ENCODE results near the gene HELZ2. TPM values are rescaled to one million over a fixed set of nuclear protein-coding genes. Genes with fewer than 3 reads are reported as not detected.
A peak's percentile ranks its signal among the peaks of the same experiment; 100 is the strongest.

HELZ2 gene
- total and polyA plus RNA-seq, 2 of the 4 experiments (the other 2 are of a cell fraction), result 4.7 to 10.6 TPM

DNA sequence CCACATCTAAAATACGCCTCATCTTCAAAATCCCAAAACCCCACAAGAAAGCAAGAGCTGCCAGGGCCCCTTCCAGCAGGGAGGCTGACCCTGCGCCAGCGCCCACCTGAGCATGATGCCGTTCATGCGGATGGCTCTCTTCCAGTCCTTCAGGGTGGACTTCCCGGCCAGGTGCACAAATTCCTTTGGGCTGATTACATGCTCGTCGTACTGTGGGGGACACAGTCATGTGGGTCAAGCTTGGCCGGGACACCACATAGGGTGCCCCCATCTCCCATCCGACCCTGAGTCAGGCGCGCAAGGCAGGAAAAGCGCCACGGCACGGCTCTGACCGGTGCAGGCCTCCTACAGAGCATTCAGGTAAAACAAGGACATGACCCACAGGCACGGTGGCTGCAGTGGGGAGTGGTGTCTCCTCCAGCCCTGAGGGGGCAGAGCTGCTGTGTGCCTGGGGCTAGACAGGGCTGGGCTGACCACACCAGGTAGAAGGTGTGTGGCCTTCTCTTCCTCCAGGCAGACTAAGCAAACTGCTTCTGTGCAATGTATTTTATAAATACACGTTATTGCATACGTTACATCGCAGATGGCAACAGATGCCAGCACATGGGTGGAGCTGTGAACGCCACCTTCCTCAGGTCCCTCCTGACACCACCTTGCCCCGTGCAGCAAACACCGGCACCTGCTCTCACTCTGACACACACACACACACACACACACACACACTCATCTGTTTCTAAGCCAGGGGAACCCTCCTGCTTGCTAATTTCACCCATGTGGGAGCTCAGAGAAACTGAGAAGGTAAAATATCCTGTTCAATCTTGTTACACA lies 23.8 kb upstream of the HELZ2 start:
- TF ChIP-seq MXI1 (IDR thresholded peaks at IDR 0.05; ENCODE audit: borderline replicate concordance, low read depth, low read length) (no peak), CHD1 (IDR thresholded peaks at IDR 0.05; ENCODE audit: low read depth, low read length) (no peak), POLR2A (IDR thresholded peaks at IDR 0.05; ENCODE audit: low read depth, low read length) (no peak), SMC3 (IDR thresholded peaks at IDR 0.05; ENCODE audit: low read depth, low read length) (no peak), RCOR1 (IDR thresholded peaks at IDR 0.05; ENCODE audit: insufficient replicate concordance, low read length) (no peak), BHLHE40 (IDR thresholded peaks at IDR 0.05; ENCODE audit: low read depth, low read length) (no peak), USF2 (IDR thresholded peaks at IDR 0.05; ENCODE audit: low read depth, low read length) (no peak), CEBPB (IDR thresholded peaks at IDR 0.05; ENCODE audit: low read depth, low read length) (no peak), MAFK (IDR thresholded peaks at IDR 0.05; ENCODE audit: low read depth, low read length) (no peak), CTCF (conservative IDR thresholded peaks at IDR 0.05; ENCODE audit: low read depth, low read length) (no peak), NFE2L2 (IDR thresholded peaks at IDR 0.05; ENCODE audit: low read depth, low read length) (no peak), RAD21 (IDR thresholded peaks at IDR 0.05; ENCODE audit: low read length) (no peak), FOS (IDR thresholded peaks at IDR 0.05; ENCODE audit: low read depth, low read length) (no peak), ELK1 (IDR thresholded peaks at IDR 0.05; ENCODE audit: borderline replicate concordance, low read depth, low read length) (no peak), RFX5 (IDR thresholded peaks at IDR 0.05; ENCODE audit: low read depth, low read length) (no peak)
- H2AK5ac ChIP-seq (ENCODE audit: low read depth, low read length), result no peak overlapping the region
- H2BK120ac ChIP-seq (ENCODE audit: low read depth, low read length), result no peak overlapping the region
- H3K56ac ChIP-seq (ENCODE audit: extremely low read depth, insufficient read depth, low read length), result no peak overlapping the region
- intact Hi-C loops (cut with micrococcal nuclease), result no loop called here
- no peak overlapping the region for H4K91ac ChIP-seq (ENCODE audit: insufficient read depth, low read depth, low read length)
- no peak overlapping the region for H3K14ac ChIP-seq (replicated peaks; ENCODE audit: low read depth, low read length)
- no peak overlapping the region for H3K23ac ChIP-seq (ENCODE audit: low read depth, low read length)
- H4K20me1 ChIP-seq (ENCODE audit: insufficient read depth, low read length), result peaks cover 2% of the 10 kb centered on the region; the same call in 1 of the 2 replicates
- no peaks in the 10 kb centered on the region for H3K9me3 ChIP-seq (ENCODE audit: control insufficient read depth, insufficient read depth, low read length)
- peaks cover 7% of the 10 kb centered on the region for H3K4me1 ChIP-seq (ENCODE audit: control insufficient read depth, insufficient read depth, low read length)
- CTCF ChIA-PET, result interaction anchor here (0.7 kb wide), 1 partner anchor 674 kb away, joined by 4 read pairs; no protein-coding TSS in a partner anchor
- no peak overlapping the region for H2BK5ac ChIP-seq (ENCODE audit: low read depth, low read length, poor library complexity, severe bottlenecking)
- peaks cover 44% of the 10 kb centered on the region for H3K36me3 ChIP-seq (ENCODE audit: control insufficient read depth, insufficient read depth, low read length)
- H4K5ac ChIP-seq (ENCODE audit: low read depth, low read length), result no peak overlapping the region
- no peak overlapping the region for H3K27ac ChIP-seq (ENCODE audit: insufficient read depth, low read length)
- BruUV-seq (replicated peaks), result no TSS peak
- H2BK15ac ChIP-seq (ENCODE audit: low read depth, low read length), result no peak overlapping the region
- H2BK20ac ChIP-seq (ENCODE audit: low read depth, low read length), result no peak overlapping the region
- WGBS, 2 experiments (ENCODE audit: extremely low coverage in 2 of 2, insufficient read length in 1 of 2), result 87% methylated on average over 7 of the region's 23 CpGs; no CpG with 5 or more reads in 1 of the 2 experiments
- no peak overlapping the region for H3K9ac ChIP-seq (ENCODE audit: low read depth, low read length)
- H2AFZ ChIP-seq (replicated peaks; ENCODE audit: low read length, poor library complexity), result no peak overlapping the region
- no peak overlapping the region for H3K18ac ChIP-seq (ENCODE audit: low read depth, low read length)
- peaks cover 10 to 23% of the 10 kb centered on the region in 2 experiments; a peak in 3 of 4 replicates for H3K79me1 ChIP-seq (ENCODE audit: low read depth in 1 of 2, low read length in 2 of 2)
- no peak overlapping the region for H3K4me2 ChIP-seq (ENCODE audit: low read depth, low read length)
- peak overlapping the region; percentile 35 for H2AK9ac ChIP-seq (replicated peaks; ENCODE audit: low read depth, low read length, poor library complexity)
- H4K8ac ChIP-seq (ENCODE audit: low read depth in 2 of 2, low read length in 2 of 2), result no peak overlapping the region
- H3K9me1 ChIP-seq (ENCODE audit: insufficient read depth, low read length), result peaks cover 4% of the 10 kb centered on the region; the same call in 1 of the 2 replicates
- no peak for ATAC-seq (ENCODE audit: low read depth)
- in situ Hi-C loops (cut with MboI; ENCODE audit: low sequenced_read_pairs), result no loop called here
- POLR2A ChIA-PET (ENCODE audit: unreplicated experiment), result no interaction called here
- H3K4ac ChIP-seq (ENCODE audit: low read depth, low read length), result no peak overlapping the region
- dilution Hi-C loops (cut with HindIII; ENCODE audit: low sequenced_read_pairs, unreplicated experiment), result no loop called here
- no peaks in the 10 kb centered on the region for H3K27me3 ChIP-seq (ENCODE audit: control insufficient read depth, insufficient read depth, low read length)
- no peak for DNase-seq
- no peak overlapping the region for H3K4me3 ChIP-seq (ENCODE audit: insufficient read depth, low read depth, low read length)
